OCI-LY1 (cell line): ENCODE results near the gene DUOX1.

Source experiments
- CTCF ChIP-seq: fragments of 200-600 bp; sonication (generic), shearing (Covaris generic); IDR thresholded peaks from 2 replicates; pipeline ENCODE4 v1.5.1; 2017; ENCODE audit warnings: mild to moderate bottlenecking, antibody characterized with exemption, low read length, moderate library complexity, mixed read lengths
- EZH2 ChIP-seq: fragments of 200-600 bp; sonication (generic), shearing (Covaris generic); IDR thresholded peaks from 2 replicates; pipeline ENCODE4 v1.8.0; 2017; ENCODE audit warnings: borderline replicate concordance, mixed run types, mild to moderate bottlenecking, antibody characterized with exemption, low read length, moderate library complexity, mixed read lengths

- TF ChIP-seq CTCF (no peak), EZH2 (no peak)
Observed at GRCh38 chr15:45174577-45174976, 44.8 kb downstream of the DUOX1 start.
